Lower leg skin (tissue), 3 donors: Measurements from ENCODE around the gene TSPOAP1.

Source experiments
- CTCF ChIP-seq, 3 donors: fragments of 450-650 bp; IDR thresholded peaks; one replicate each; pipeline ENCODE4 v1.5.1; 2016; ENCODE audit warnings: antibody characterized with exemption in 3 of 3, mild to moderate bottlenecking in 3 of 3, moderate library complexity in 2 of 3
- POLR2A ChIP-seq, 2 donors: fragments of 450-650 bp; IDR thresholded peaks; one replicate each; pipeline ENCODE4 v1.6.1; 2016 to 2017; ENCODE audit warnings: antibody characterized with exemption in 2 of 2, mild to moderate bottlenecking in 1 of 2, moderate library complexity in 1 of 2

GRCh38 chr17:58333736-58334207 is 5.2 kb upstream of the TSPOAP1 start:
- TF ChIP-seq CTCF (IDR thresholded peaks at IDR 0.05) = no peak
- TF ChIP-seq POLR2A (IDR thresholded peaks at IDR 0.05) = no peak
